Neural progenitor cell (in vitro differentiated cells): ENCODE data around the gene EYS. TPM values are rescaled to one million over a fixed set of nuclear protein-coding genes. Genes with fewer than 3 reads are reported as not detected.

Experiments used
- DNase-seq: peaks from one replicate; pipeline ENCODE4 v3.0.0-alpha.2; 2016; ENCODE audit warnings: low spot score
- H2AFZ ChIP-seq: fragments of 200-600 bp; sonication (generic); replicated peaks from 2 replicates; pipeline ENCODE4 v1.6.1; 2016; ENCODE audit warnings: antibody characterized with exemption
- H3F3A ChIP-seq: fragments of 200-600 bp; sonication (generic); 2 replicates; pipeline ENCODE4 v1.6.1; 2016; ENCODE audit warnings: antibody characterized with exemption, low read depth
- H3K27ac ChIP-seq: fragments of 200-600 bp; sonication (generic); 2 replicates; pipeline ENCODE4 v1.5.1; 2016; ENCODE audit warnings: mild to moderate bottlenecking
- H3K27me3 ChIP-seq: fragments of 200-600 bp; sonication (generic); 2 replicates; pipeline ENCODE4 v1.6.1; 2016; ENCODE audit warnings: mild to moderate bottlenecking, moderate library complexity
- H3K36me3 ChIP-seq: fragments of 200-600 bp; sonication (generic); 2 replicates; pipeline ENCODE4 v1.5.1; 2016
- H3K4me1 ChIP-seq: fragments of 200-600 bp; sonication (generic); 2 replicates; pipeline ENCODE4 v1.6.1; 2016; ENCODE audit warnings: mixed run types
- H3K4me2 ChIP-seq: fragments of 200-600 bp; sonication (generic); 2 replicates; pipeline ENCODE4 v1.6.1; 2016
- H3K4me3 ChIP-seq: fragments of 200-600 bp; sonication (generic); 2 replicates; pipeline ENCODE4 v1.5.1; 2016
- H3K79me2 ChIP-seq: fragments of 200-600 bp; sonication (generic); 2 replicates; pipeline ENCODE4 v1.6.1; 2016; ENCODE audit warnings: low read depth
- H3K9ac ChIP-seq: fragments of 200-600 bp; sonication (generic); 2 replicates; pipeline ENCODE4 v1.6.1; 2016
- H3K9me3 ChIP-seq: fragments of 200-600 bp; sonication (generic); 2 replicates; pipeline ENCODE4 v1.5.1; 2016; ENCODE audit warnings: low read depth
- H4K20me1 ChIP-seq: fragments of 200-600 bp; sonication (generic); 2 replicates; pipeline ENCODE4 v1.6.1; 2016; ENCODE audit warnings: low read depth
- H3K27ac Mint-ChIP-seq: 3 replicates; pipeline ENCODE4 v1.8.0; 2021; ENCODE audit warnings: mixed read lengths
- H3K27me3 Mint-ChIP-seq: 2 replicates; pipeline ENCODE4 v1.8.0; 2022; ENCODE audit warnings: low read depth, mild to moderate bottlenecking, inconsistent platforms, moderate library complexity, mixed read lengths; ENCODE audit not compliant: insufficient read depth
- H3K36me3 Mint-ChIP-seq: 3 replicates; pipeline ENCODE4 v1.8.0; 2021; ENCODE audit warnings: mixed read lengths
- H3K4me1 Mint-ChIP-seq: 3 replicates; pipeline ENCODE4 v1.8.0; 2021; ENCODE audit warnings: mixed read lengths
- H3K4me3 Mint-ChIP-seq: 3 replicates; pipeline ENCODE4 v1.8.0; 2021; ENCODE audit warnings: mild to moderate bottlenecking, moderate library complexity, mixed read lengths
- H3K9me3 Mint-ChIP-seq: 3 replicates; pipeline ENCODE4 v1.8.0; 2020; ENCODE audit warnings: mixed read lengths
- EZH2 ChIP-seq: fragments of 200-600 bp; sonication (generic); IDR thresholded peaks from 2 replicates; pipeline ENCODE4 v1.6.1; 2017; ENCODE audit warnings: antibody characterized with exemption, mild to moderate bottlenecking, moderate library complexity
- EZH2phosphoT487 ChIP-seq: fragments of 200-600 bp; sonication (generic); IDR thresholded peaks from 2 replicates; pipeline ENCODE4 v1.6.1; 2017; ENCODE audit warnings: antibody characterized with exemption
- total RNA-seq: library from RNA; depleted of rRNA; stranded (reverse); fragments of >200 nt; gene quantifications from 2 replicates; pipeline ENCODE4 v1.2.3, GENCODE V29; 2015; ENCODE audit warnings: low replicate concordance
- TF ChIP-seq, protein P1 (sequence below): fragments of 200-600 bp; sonication (generic); IDR thresholded peaks from 2 replicates; pipeline ENCODE4 v1.5.1; 2017; ENCODE audit warnings: antibody characterized with exemption, mild to moderate bottlenecking

EYS gene
- total RNA-seq, 1 donor from 2014 or later = not detected

DNA sequence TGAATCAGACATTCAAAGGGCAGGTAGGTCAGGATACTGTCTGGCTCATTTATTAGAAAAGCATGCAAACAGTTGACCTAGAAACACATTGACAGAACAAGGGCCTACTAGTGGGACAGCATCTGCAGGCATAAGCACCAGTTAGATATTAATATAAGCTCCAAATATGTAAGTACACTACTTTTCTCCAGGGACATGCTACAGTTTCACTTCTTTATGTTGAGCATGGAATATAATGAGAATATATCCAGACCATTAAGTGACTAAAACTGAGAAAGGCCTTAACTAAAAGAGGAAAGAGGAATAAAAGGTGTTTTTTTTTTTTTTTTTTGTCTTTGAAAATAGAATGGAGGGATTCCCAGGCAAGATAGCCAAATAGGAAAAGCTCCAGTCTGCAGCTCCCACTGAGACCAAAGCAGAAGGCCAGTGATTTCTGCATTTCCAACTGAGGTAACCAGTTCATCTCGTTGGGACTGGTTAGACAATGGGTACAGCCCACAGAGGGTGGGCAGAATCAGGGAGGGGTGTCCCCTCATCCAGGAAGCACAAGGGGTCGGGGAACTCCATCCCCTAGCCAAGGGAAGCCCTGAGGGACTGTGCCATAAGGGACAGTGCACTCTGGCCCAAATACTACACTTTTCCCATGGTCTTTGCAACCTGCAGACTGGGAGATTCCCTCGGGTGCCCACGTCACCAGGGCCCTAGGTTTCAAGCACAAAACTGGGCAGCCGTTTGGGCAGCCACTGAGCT is 1819.8 kb downstream of the EYS start:
- Histone ChIP-seq H3K27me3 (no peaks in the 10 kb centered on the region), H3K4me2 (no peak overlapping the region), H3K4me3 (no peak overlapping the region), H3F3A (no peaks in the 10 kb centered on the region), H4K20me1 (no peaks in the 10 kb centered on the region), H3K9ac (no peak overlapping the region), H2AFZ (no peak overlapping the region), H3K79me2 (no peaks in the 10 kb centered on the region), H3K9me3 (no peaks in the 10 kb centered on the region), H3K36me3 (no peaks in the 10 kb centered on the region), H3K4me1 (no peaks in the 10 kb centered on the region), H3K27ac (no peak overlapping the region)
- H3K4me1 Mint-ChIP-seq = no peaks in the 10 kb centered on the region
- peaks cover 6% of the 10 kb centered on the region for H3K9me3 Mint-ChIP-seq
- peaks cover 6% of the 10 kb centered on the region for H3K27me3 Mint-ChIP-seq
- H3K4me3 Mint-ChIP-seq = no peak overlapping the region
- no peak for TF ChIP-seq EZH2
- TF ChIP-seq, protein P1, sequence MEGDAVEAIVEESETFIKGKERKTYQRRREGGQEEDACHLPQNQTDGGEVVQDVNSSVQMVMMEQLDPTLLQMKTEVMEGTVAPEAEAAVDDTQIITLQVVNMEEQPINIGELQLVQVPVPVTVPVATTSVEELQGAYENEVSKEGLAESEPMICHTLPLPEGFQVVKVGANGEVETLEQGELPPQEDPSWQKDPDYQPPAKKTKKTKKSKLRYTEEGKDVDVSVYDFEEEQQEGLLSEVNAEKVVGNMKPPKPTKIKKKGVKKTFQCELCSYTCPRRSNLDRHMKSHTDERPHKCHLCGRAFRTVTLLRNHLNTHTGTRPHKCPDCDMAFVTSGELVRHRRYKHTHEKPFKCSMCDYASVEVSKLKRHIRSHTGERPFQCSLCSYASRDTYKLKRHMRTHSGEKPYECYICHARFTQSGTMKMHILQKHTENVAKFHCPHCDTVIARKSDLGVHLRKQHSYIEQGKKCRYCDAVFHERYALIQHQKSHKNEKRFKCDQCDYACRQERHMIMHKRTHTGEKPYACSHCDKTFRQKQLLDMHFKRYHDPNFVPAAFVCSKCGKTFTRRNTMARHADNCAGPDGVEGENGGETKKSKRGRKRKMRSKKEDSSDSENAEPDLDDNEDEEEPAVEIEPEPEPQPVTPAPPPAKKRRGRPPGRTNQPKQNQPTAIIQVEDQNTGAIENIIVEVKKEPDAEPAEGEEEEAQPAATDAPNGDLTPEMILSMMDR = no peak
- no peak for TF ChIP-seq EZH2phosphoT487
- H3K36me3 Mint-ChIP-seq = no peaks in the 10 kb centered on the region
- no peak for DNase-seq
- no peak overlapping the region for H3K27ac Mint-ChIP-seq

DNA sequence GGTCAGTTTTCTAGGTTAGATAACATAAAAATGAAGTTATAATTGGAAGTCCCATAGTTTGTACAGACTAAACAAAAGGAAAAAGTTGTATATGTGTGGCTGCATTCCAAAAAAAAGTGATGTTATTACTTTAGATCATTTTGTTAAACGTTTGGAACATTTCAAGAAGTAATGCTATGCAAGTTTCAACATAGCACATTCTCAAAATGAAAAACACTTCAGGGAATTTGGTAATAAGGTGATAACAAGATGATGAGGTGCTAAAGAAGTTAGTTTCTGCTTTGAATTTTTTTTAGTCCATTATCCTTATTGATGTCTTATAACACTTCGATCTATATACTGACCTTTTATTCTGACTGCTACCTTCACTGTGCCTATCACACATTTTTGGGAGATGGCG is 1820.7 kb downstream of the EYS start:
- TF ChIP-seq EZH2 = no peak
- H3K27ac Mint-ChIP-seq = no peak overlapping the region
- no peaks in the 10 kb centered on the region for H3K36me3 Mint-ChIP-seq
- no peaks in the 10 kb centered on the region for H3K36me3 ChIP-seq
- H3K9me3 Mint-ChIP-seq = peaks cover 6% of the 10 kb centered on the region
- no peaks in the 10 kb centered on the region for H3F3A ChIP-seq
- H3K27me3 Mint-ChIP-seq = peaks cover 6% of the 10 kb centered on the region
- no peak overlapping the region for H3K4me3 ChIP-seq
- H3K9me3 ChIP-seq = no peaks in the 10 kb centered on the region
- no peak overlapping the region for H3K9ac ChIP-seq
- no peaks in the 10 kb centered on the region for H4K20me1 ChIP-seq
- no peaks in the 10 kb centered on the region for H3K4me1 ChIP-seq
- H3K4me1 Mint-ChIP-seq = no peaks in the 10 kb centered on the region
- no peak for DNase-seq
- no peak overlapping the region for H2AFZ ChIP-seq
- no peak overlapping the region for H3K27ac ChIP-seq
- no peak overlapping the region for H3K4me3 Mint-ChIP-seq
- H3K79me2 ChIP-seq = no peaks in the 10 kb centered on the region
- no peaks in the 10 kb centered on the region for H3K27me3 ChIP-seq
- no peak overlapping the region for H3K4me2 ChIP-seq

DNA sequence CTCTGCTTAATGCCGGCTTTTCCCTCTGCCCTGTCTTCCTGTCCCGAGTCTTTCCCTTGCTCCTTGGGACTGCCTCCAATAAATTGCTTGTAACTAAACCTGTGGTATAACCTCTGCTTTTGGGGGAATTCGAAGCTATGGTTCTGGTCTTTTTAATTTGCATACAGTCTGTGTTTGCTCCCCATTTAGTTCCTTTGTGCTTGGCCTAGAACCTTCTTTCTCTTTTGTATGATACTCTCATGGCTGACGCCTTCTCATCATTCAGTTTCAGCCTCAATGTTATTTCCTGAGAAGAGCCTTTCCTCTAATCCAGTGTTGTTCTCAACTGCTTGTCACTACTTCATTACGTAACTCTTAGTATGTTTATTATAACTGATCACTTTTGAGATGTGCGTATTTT is 1823.4 kb downstream of the EYS start:
- Histone ChIP-seq H3F3A (no peaks in the 10 kb centered on the region), H3K36me3 (no peaks in the 10 kb centered on the region), H3K4me3 (no peak overlapping the region), H3K9me3 (no peaks in the 10 kb centered on the region), H3K4me2 (no peak overlapping the region), H2AFZ (no peak overlapping the region), H4K20me1 (no peaks in the 10 kb centered on the region), H3K9ac (no peak overlapping the region), H3K79me2 (no peaks in the 10 kb centered on the region), H3K4me1 (no peaks in the 10 kb centered on the region), H3K27me3 (no peaks in the 10 kb centered on the region), H3K27ac (no peak overlapping the region)
- DNase-seq = no peak
- H3K9me3 Mint-ChIP-seq = peaks cover 11% of the 10 kb centered on the region
- H3K27ac Mint-ChIP-seq = no peak overlapping the region
- TF ChIP-seq, protein P1 = no peak
- no peak for TF ChIP-seq EZH2phosphoT487
- peaks cover 3% of the 10 kb centered on the region for H3K4me1 Mint-ChIP-seq
- no peak overlapping the region for H3K4me3 Mint-ChIP-seq
- H3K27me3 Mint-ChIP-seq = peaks cover 6% of the 10 kb centered on the region
- H3K36me3 Mint-ChIP-seq = no peaks in the 10 kb centered on the region

DNA sequence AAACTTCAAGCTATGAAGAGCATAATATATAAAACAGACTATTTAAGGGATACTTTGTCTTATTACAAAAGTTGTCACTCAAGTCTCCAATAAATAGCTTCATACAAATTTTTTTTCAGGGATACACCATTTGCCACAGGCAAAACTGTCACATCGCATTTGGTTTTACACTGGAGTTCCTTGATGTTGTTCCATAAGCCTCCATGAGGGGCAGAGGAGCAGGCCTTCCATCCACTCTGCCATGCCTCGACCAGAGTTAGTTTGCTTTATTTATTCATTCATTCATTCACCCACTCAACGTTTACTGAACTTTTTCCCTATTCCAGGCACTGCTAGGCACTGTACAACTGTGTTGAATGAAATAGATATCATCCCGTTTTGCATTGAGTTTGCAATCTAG is 1824.8 kb downstream of the EYS start:
- Mint-ChIP-seq H3K27me3 (peaks cover 4% of the 10 kb centered on the region), H3K36me3 (no peaks in the 10 kb centered on the region), H3K4me3 (no peak overlapping the region), H3K9me3 (peaks cover 15% of the 10 kb centered on the region), H3K4me1 (peaks cover 3% of the 10 kb centered on the region), H3K27ac (no peak overlapping the region)
- H3K36me3 ChIP-seq = no peaks in the 10 kb centered on the region
- H3K27ac ChIP-seq = no peak overlapping the region
- DNase-seq = peak; percentile 42
- TF ChIP-seq, protein P1 = peak; percentile 49
- no peak for TF ChIP-seq EZH2
- H3F3A ChIP-seq = no peaks in the 10 kb centered on the region
- no peak overlapping the region for H3K4me2 ChIP-seq
- H2AFZ ChIP-seq = peak overlapping the region; percentile 55
- H3K4me3 ChIP-seq = no peak overlapping the region
- no peaks in the 10 kb centered on the region for H3K79me2 ChIP-seq
- no peaks in the 10 kb centered on the region for H4K20me1 ChIP-seq
- no peaks in the 10 kb centered on the region for H3K4me1 ChIP-seq
- H3K9ac ChIP-seq = no peak overlapping the region
- no peaks in the 10 kb centered on the region for H3K27me3 ChIP-seq
- no peaks in the 10 kb centered on the region for H3K9me3 ChIP-seq
